Measurements from ENCODE around the gene PTTG1. TPM values are rescaled to one million over a fixed set of nuclear protein-coding genes. Genes with fewer than 3 reads are reported as not detected.
"Not testable (repeated sequence)": the region's sequence is repeated elsewhere in the genome, so short reads cannot be mapped to it uniquely, and the experiment has no call there.

The PTTG1 gene
- total RNA-seq, 1 donor from 2014 or later: 2.6 TPM

DNA sequence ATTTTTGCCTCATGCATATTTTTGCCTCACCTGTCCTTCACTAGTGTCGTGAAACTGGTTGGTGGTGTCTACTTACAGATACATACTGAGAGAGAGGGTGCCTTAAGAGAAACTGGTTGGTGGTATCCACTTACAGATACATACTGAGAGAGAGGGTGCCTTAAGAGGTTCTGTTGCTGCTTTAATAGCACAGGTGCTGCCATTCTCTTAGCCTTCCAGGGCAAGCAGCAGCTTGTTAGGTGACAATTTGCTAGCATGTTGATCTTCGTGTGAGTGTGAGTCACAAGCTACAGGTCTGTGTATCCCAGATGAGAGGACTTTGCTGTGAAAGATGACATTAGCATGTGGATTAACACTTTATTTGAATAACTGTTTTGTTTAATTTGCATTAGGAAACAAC, 1.4 kb downstream of the PTTG1 start:
- no peak for DNase-seq (ENCODE audit: low spot score)

DNA sequence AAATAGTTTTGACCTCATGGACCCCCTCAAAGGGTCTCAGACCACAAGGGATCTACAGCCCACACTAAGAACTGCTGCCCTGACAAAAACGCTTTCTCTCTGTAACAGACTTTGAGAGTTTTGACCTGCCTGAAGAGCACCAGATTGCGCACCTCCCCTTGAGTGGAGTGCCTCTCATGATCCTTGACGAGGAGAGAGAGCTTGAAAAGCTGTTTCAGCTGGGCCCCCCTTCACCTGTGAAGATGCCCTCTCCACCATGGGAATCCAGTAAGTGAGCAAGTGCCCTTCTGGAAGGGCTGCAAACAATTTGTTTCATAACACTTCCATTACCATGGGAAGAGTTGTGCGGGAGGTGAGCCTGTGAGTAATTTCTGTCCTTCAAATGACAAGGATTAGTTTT, 6.0 kb downstream of the PTTG1 start:
- no peak for DNase-seq (ENCODE audit: low spot score)

DNA sequence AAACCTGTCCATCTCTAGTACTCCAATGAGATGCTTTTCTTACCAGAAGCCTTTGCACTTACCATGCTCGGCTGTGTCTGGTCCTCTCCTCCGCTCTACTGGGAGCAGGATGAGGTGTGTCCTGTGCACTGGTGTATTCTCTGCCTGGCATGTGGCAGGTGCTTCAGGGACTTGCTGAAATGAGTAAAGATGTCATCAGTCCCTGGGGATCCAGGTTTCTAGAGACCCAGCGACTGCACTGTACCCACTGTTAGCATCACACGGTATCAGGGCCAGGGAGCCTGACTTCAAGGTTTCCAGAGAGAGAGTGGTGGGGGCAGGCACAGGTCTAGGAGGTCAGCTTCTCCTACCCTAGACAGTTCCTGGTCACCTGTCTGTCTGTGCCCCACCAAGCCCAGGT, 10.5 kb downstream of the PTTG1 start:
- DNase-seq (ENCODE audit: low spot score): no peak

DNA sequence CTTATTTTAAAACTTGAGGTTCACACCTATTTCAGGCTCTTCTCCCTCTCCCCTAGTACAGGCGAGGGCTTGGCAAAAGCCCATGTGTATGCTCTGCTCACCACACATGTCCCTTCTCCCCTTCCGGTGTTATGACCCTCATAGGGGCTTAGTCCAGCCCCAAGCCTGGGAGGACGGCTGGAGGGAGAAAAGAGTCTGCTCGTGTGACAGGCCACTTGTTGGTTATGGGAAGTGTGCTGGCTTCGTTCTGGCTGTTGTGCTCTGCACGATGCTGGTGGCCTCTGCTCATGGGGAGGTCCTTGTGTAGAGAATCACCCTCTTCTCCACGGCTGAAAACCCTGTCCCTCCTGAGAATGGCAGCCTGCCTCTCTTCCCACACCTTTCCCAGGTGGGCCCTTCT, 11.1 kb downstream of the PTTG1 start:
- no peak for DNase-seq (ENCODE audit: low spot score)

DNA sequence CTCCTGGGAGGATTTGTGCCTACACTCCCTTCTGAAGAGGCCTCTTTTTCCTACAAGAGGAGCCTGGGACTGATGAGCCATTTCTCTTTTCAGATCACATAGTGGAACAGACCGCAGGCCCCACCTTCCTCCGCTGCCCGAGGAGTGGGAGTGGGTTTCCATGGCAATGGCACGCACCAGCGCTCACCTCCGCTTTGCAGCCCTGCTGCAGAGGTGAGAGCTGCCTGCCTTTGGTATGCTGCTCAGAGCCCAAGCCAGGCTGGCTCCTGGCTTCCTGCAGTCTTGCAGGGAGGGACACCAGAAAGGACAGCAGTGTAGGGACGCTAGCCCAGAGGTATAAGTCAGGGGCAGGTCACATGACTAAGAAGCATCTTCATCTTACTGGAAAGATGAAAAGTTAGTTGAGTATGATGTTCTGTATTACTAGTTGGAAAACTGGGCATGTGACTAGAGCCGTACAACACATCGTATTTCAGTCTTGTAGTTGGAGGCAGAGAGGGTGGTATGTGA, 12.4 kb downstream of the PTTG1 start:
- DNase-seq (ENCODE audit: low spot score): peak; percentile 60

DNA sequence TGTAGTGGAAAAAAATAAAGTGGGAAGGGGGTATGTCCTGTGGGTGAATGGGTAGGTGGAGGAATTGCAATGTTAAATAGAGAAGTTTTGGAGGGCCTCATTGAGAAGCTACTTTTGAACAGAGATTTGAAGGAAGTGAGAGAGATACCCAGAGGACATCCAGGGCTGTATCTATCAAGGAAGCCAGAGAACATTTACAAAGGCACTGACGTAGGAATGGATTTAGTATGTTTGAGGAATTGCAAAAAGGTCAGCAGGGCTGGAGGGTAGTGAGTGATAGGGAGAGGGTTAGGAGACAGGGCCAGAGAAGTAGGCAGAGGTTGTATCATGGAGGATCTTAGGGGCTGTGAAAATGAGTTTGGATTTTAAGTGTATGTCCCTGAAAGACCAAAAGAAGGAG, 13.9 kb downstream of the PTTG1 start:
- DNase-seq (ENCODE audit: low spot score): no peak

DNA sequence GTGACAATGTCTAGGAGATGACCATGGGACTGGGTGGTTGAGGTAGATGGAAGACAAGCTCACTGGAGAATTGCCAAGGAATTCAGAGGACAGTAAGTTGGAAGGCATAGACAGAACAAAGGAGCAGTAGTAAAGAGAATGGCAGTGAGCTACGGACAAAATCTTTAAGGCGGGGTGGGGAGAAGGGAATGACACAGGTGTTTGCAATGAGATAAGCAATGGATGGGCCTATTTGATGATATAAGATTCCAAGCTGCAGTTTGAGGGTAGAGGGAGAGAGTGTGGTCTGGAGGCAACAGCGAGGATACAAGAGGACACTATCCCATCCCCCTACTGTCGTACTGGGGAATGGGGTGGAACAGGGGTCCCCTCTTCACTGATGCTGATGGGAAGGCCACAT, 14.4 kb downstream of the PTTG1 start:
- no peak for DNase-seq (ENCODE audit: low spot score)

DNA sequence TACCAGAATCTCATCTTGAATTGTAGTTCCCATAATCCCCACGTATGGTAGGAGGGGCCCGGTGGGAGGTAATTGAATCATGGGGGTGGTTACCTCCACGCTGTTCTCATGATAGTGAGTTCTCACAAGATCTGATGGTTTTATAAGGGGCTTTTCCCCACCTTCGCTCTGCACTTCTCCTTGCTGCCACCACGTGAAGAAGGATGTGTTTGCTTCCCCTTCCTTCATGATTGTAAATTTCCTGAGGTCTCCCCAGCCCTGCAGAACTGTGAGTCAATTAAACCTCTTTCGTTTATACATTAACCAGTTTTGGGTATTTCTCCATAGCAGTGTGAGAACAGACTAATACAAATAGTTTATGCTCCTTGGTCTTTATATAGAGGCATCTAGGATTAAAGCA, 15.0 kb downstream of the PTTG1 start:
- not testable (repeated sequence) for DNase-seq (ENCODE audit: low spot score)

DNA sequence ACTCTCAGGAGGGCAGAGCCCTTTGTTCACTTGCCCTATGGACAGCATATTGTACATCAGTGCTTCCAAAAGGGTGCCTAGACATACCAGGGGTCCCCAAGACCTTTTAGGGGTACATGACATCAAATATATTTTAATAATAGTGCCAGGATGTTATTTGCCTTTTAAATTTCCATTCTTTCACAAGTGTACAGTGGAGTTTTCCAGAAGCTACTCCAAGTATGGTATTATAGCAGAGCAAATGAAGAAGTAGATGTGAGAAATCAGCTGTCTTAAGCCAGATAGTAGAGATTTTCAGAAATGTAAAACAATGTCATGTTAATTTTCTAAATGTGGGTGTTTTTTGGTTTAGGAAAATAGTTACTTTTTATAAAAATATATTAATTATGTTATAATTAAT, 15.6 kb downstream of the PTTG1 start:
- no peak for DNase-seq (ENCODE audit: low spot score)

DNA sequence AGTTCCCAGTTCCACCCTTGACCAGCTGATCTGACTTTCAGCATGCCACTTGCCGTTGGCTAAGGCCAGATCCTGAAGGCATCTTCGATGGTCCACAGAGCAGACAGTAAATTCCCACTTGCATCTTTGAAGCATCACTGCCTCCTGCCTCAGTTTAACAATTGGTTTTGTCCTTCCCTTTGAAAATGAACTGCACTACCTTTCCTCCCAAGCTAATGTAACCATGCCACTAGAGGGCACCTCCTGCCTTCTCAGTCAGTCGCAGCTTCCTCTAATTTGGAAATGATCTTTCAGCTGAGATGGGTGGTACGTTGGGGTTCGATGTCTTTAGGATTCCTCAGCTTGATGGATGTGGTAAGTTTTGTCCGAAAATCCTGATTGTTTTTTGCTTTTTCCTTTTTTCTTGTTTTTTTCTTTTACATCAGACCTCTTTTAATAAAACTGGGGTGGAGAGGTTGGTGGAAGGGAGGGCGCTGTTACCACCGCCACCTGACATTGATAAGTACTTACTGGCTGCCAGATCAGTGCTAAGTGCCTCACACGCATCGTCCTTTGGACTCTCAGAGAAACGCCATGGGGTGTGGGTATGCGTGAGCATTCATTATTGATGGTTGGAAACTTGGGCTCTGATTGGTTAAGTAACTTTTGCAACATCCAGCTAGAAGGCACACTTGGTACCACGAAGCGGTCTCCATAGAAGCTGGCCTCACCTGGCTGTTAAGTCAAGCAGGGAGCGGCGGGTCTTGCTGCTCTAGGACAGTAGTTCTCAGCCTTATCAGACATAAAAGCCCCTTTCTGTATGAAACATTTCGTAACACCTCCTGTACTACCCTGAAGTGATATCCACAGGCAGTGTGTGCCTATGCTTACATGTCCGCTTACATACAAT, 16.9 kb downstream of the PTTG1 start:
- no peak for DNase-seq (ENCODE audit: low spot score)

DNA sequence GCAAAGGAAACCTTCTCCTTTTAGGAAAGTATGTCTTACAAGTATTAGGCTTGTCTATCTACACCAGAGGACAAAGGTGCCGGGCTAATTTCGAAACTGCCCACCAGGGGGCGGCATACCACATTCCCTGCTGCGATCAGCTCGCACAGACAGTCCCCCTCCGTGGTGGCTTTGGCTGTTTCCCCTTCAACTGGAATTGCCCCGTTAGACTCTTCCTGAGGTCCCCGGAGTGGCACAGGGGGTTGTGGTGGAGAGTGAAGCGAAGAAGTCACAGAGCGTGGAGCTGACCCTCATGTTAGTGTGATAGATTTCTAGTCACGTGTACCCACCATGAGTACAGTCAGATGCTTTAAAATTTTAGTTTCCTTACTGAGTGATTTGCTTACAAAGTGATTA, 17.5 kb downstream of the PTTG1 start:
- peak; percentile 90 for DNase-seq (ENCODE audit: low spot score)

DNA sequence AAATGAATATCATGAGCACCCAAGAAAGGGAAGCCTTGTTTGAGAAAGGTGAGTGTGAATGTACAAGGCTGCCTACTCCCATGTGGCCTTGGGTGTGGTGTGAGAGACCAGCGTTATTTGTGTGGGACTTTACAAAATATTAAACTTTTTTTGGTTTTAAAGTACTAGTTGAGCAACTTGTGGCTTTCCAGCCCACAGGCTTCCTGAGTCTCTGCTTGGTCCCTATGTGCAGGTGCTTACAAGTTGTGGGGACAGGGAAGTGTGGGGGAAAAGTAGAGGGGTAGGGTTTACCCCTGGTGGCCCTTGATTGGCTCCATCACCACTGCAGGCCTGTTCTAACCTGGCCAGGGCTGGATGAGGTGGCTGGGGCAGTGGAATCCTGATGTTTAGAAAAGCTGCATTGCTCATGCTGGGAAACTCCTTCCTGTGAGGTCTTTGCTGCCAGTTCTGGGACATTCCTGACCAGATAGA, 19.7 kb downstream of the PTTG1 start:
- no peak for DNase-seq (ENCODE audit: low spot score)

DNA sequence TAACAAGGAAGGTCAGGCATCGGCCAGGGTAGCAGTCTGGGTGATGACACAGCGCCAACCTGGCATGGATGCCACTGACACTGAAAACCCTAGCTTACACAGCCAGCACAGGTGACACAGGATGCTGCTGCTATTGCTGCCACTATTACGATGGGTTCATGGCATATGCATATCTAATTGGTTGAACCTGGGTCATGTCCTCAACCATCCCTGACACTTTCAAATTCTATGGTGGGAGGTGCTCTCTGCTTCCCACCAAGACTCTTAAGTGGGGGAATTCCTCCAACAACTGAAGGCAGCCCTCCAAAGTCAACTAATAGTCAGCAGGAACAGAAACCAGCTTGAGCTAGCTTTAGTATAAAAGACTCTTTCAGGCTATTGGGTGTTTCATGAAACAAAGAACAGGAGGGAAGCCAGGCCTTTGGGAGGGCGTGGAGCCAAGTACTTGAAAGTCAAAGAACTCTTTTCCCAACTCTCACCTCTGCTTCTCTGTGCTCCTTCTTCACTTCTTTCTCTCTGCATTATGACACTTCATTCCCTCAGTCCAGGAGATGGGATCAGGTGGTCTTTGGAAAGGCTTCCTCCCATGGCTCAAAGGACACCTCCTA, 21.3 kb downstream of the PTTG1 start:
- no peak for DNase-seq (ENCODE audit: low spot score)

DNA sequence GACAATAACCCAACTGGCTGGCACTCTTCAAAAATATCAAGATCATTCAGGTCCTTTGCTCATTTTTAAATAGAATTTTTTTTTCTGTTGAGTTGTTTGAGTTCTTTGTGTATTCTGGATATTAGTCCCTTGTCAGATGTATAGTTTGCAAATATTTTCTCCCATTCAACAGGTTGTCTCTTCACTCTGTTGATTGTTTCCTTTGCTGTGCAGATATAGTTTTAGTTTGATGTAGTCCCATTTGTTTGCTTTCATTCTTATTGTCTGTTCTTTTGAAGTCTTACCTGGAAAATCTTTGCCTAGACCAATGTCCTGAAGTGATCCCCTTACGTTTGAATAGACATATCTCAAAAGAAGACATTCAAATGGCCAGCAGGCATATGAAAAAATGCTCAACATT, 22.8 kb downstream of the PTTG1 start:
- DNase-seq (ENCODE audit: low spot score): no peak

DNA sequence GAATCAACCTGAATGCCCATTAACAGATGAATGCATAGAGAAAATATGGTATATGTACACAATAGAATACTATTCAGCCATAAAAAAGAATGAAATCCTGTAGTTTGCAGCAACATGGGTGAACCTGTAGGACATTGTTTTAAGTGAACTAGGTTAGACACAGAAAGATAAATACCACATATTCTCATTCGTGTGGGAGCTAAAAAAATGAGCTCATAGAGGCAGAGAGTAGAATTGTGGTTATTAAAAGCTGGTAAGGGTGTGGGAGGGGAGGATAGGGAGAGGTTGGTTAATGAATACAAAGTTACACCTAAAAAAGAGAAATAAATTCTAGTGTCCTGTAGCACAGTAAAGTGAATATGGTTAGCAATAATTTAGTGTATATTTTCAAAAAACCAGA, 23.5 kb downstream of the PTTG1 start:
- no peak for DNase-seq (ENCODE audit: low spot score)

DNA sequence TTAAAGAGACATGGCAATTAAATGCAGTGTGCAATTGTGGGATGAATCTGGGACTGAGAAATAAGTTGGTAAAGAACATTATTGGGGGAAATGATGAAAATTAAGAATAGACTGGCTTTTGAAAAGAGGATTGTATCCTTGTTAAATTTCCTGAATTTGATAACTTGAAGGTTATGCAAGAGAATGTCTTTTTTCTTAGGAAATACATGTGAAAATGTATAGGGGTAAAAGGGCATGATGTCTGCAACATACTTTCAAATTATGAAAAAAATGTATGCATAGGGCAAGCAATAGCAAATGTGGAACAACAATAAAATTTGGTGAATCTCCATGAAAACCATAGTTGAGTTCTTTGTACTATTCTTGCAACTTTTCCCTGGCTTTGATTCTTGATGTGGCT, 24.1 kb downstream of the PTTG1 start:
- DNase-seq (ENCODE audit: low spot score): no peak

DNA sequence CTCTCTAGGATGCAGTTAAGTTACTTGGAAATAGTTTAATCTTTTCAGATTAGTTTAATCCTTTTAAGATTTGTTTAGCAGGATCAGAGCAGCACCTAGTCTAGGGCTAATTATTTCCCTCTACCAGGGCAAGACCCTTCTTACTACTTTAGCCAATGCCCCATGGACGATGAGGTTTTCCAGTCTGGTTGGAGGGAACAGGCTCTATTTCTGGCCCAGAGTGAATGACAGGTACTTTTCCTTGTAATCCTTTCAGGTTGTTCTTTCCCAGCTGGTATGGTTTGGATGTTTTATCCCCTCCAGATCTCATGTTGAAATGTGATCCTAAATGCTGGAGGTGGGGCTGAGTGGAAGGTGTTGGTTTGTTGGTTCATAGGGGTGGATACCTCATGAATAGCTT, 27.2 kb downstream of the PTTG1 start:
- no peak for DNase-seq (ENCODE audit: low spot score)

DNA sequence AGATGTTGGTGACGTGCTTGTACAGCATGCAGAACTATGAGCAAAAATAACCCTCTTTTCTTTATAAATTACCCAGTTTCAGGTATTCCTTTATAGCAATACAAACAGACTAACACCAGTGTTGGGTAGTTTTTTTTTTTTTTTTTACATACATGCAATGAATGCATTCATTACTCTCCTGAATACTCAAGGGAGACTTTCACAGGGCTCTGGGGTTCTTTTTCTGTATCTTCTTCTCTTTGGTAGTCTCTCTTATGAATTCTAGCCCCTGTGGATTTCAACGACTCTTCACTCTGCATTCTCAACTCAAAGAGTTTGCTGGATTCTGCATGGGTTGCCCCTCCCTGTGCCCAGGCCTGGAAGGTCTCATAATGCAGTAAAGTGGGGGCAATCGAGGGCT, 27.8 kb downstream of the PTTG1 start:
- no peak for DNase-seq (ENCODE audit: low spot score)

DNA sequence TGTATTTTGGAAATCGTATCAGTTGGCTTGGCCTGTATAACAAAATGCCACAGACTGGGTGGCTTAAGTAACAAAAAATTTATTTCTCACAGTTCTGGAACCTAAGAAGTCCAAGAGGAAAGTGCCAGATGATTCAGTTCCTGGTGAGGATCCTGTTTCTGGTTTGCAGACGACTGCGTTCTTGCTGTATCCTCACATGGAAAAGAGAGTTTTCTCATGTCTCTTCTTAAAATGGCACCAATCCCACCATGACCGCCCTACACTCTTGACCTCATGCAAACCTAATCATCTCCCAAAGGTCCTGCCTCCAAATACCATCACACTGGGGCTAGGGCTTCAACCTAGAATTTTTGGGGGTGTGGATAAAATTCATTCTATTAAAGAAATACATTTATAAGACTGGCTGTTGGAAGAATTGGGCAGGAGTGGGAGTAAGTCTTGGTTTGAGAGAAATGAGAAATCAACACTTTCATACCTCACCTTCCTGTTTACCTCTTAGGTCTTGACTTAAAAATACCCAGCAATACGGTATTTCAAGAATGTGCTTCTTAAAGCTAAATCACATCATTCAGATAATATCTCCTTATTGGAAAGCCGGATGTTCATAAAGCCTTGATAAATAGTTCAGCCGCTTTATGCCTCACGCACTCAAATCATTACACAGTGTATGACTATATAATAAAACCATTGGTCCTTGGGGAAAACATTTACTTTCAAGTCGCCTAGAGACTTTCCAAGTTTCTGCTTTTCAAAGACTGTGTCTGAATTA, 28.7 kb downstream of the PTTG1 start:
- DNase-seq (ENCODE audit: low spot score): no peak

DNA sequence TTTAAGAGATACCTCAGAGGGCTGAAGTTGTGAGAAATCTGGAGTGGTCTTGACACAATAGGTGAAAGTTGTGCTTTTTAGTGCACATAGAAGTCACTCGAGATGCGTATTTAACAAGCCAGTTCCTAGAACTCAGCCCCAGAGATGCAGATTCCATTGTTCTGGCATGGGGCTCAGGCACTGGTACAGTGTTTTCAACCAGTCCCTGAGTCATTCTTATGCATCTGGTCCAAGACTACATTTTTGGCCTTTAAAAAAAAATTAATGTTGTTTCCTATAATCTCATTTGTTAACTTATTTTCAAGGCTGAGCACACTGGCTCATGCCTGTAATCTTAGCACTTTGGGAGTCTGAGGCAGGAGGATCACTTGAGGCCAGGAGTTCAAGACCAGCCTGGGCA, 29.6 kb downstream of the PTTG1 start:
- no peak for DNase-seq (ENCODE audit: low spot score)

DNA sequence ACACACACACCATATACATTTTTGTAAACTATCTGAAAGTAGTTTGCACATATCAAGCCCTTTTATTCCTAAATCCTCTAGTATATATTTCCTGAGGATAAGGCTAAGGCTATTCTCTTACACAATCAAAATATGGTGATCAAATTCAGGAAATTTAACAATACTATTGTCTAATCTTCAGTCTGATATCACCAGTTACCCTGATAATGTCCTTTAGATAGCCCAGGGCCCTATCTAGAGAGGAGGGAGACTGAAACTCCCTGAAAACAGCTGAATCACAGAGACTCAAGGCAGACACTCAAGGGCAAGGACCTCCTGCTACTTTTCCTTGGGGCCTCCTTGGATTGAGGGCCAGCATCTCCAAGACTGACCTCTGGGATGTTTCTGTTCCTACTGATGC, 30.4 kb downstream of the PTTG1 start:
- no peak for DNase-seq (ENCODE audit: low spot score)

DNA sequence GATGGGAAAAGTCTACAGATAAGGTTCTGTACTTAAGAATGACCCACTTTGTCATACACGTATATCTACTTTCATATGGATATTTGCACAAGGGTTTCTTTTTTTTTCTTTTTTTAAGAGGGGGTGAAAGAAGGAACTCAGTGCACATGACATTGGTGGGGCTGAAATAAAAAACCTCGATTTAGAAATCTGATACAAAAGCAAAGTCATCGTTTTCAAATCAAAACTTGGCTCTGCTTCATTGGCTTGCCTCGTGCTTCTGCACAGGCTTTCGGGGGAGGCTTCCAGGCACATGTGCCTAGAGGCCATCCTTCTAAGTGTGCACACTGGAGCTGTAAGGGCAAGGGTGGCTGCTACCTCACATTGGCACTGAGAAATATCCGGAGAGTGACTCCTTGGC, 31.1 kb downstream of the PTTG1 start:
- no peak for DNase-seq (ENCODE audit: low spot score)

DNA sequence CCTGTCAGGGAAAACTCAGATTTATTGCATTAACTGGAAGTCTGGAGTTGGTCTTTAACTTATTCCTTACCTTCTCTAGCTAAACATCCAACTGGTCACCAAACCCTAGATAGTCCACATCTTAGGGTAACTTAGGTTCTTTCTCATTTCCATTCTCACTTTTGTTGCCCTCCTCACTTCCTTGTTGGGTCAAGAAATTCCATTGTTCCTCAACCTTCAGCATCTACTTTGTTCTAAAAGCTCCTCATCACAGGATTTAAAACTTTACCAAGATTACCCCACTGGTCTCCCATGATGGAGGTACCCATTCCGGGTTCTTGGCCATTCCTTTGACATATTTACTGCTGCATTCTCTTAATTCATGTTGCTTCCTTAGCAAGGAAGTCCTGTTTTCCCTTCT, 32.1 kb downstream of the PTTG1 start:
- DNase-seq (ENCODE audit: low spot score): no peak

Data from ureter (tissue), 1 donor.